ENCODE data around the gene BTBD19. TPM values are rescaled to one million over a fixed set of nuclear protein-coding genes. Genes with fewer than 3 reads are reported as not detected.
A peak's percentile ranks its signal among the peaks of the same experiment; 100 is the strongest.

BTBD19 gene
- total and polyA plus RNA-seq, 9 of the 15 experiments (the other 6 are each of a cell fraction or from before 2014, with no cell fraction given) = 0.22 to 2.0 (median 0.95) TPM

DNA sequence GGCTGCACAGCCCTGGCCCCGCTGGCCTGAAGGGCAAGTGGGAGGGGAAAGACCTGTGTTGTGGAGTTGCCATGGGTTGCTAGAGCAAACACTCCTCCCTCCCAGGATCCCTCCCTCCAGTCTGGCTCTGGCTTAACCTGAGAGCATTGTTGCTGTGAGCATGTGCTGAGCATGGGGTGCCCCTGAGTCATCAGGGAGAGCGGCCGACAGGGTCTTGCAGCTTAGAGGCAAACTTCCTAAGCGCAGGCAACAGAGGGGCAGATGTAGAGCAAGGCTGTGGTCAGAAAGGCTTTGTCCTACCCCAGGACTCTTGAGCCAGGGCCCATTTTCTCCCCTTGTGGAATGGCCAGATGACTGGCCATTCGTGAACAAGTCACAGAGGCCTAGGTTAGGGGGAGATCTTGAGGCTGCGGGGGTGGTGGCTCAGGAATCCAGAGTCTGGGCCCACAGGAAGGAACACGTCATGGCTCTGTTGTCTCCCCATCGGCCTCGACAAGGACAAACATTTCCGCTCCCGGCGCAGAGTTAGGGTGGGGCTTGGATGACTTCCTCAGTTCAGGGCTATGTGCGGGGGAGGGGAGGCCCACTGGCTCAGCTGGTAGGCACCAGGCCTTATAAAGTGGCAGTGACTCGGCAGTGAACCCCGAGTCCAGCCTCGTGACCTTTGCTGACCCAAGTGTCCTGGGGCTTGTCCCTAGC, 810 bp upstream of the BTBD19 start (continued):
- peak; percentile 87 for TF ChIP-seq JUND (IDR thresholded peaks at IDR 0.05; ENCODE audit: borderline replicate concordance, low read depth, low read length)
- peak; percentile 95; the same call in 2 of the 3 replicates for TF ChIP-seq JUND (tag; IDR thresholded peaks at IDR 0.05; ENCODE audit: borderline replicate concordance, low read depth, low read length)
- TF ChIP-seq ZNF695 (CRISPR knock-in tag; IDR thresholded peaks at IDR 0.05) = no peak; the same call in 1 of the 2 replicates
- TF ChIP-seq GATAD2A (IDR thresholded peaks at IDR 0.05) = peak; percentile 45
- peak; percentile 85 for TF ChIP-seq WHSC1 (IDR thresholded peaks at IDR 0.05; ENCODE audit: low read length)
- TF ChIP-seq TCFL5 (CRISPR knock-in tag; conservative IDR thresholded peaks at IDR 0.05) = no peak
- TF ChIP-seq CBX3 (IDR thresholded peaks at IDR 0.05; ENCODE audit: borderline replicate concordance in 1 of 2, low read length in 2 of 2) = peak in 1 of 2 experiments; percentile 55; a peak in 1 of 3 replicates
- TF ChIP-seq MAFG (tag; conservative IDR thresholded peaks at IDR 0.05) = peak; percentile 60; the same call in 1 of the 2 replicates
- TF ChIP-seq KLF13 (tag; IDR thresholded peaks at IDR 0.05; ENCODE audit: borderline replicate concordance, low read depth) = peak; percentile 94
- TF ChIP-seq ASH1L (IDR thresholded peaks at IDR 0.05; ENCODE audit: borderline replicate concordance, low read depth, partially characterized antibody) = peak; percentile 80
- peak; percentile 98 for TF ChIP-seq AFF4 (CRISPR knock-in tag; IDR thresholded peaks at IDR 0.05)
- 0 out of 2 replicates have a peak, but pooled peaks have one; percentile 52 for TF ChIP-seq HSF4 (CRISPR knock-in tag; IDR thresholded peaks at IDR 0.05; ENCODE audit: borderline replicate concordance)
- peak; percentile 16 to 72; a peak in 2 of 4 replicates for TF ChIP-seq RCOR1 (IDR thresholded peaks at IDR 0.05; ENCODE audit: borderline replicate concordance in 1 of 2, low read depth in 2 of 2, low read length in 2 of 2)
- TF ChIP-seq, protein P1, sequence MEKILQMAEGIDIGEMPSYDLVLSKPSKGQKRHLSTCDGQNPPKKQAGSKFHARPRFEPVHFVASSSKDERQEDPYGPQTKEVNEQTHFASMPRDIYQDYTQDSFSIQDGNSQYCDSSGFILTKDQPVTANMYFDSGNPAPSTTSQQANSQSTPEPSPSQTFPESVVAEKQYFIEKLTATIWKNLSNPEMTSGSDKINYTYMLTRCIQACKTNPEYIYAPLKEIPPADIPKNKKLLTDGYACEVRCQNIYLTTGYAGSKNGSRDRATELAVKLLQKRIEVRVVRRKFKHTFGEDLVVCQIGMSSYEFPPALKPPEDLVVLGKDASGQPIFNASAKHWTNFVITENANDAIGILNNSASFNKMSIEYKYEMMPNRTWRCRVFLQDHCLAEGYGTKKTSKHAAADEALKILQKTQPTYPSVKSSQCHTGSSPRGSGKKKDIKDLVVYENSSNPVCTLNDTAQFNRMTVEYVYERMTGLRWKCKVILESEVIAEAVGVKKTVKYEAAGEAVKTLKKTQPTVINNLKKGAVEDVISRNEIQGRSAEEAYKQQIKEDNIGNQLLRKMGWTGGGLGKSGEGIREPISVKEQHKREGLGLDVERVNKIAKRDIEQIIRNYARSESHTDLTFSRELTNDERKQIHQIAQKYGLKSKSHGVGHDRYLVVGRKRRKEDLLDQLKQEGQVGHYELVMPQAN (IDR thresholded peaks at IDR 0.05; ENCODE audit: borderline replicate concordance) = 0 out of 2 replicates have a peak, but pooled peaks have one; percentile 39
- TF ChIP-seq BDP1 (IDR thresholded peaks at IDR 0.05; ENCODE audit: insufficient read depth, insufficient read length) = no peak
- peak; percentile 53; the same call in 1 of the 2 replicates for TF ChIP-seq ELF4 (CRISPR knock-in tag; IDR thresholded peaks at IDR 0.05)
- peak; percentile 67 for TF ChIP-seq SETDB1 (IDR thresholded peaks at IDR 0.05; ENCODE audit: low read length)
- no peak for TF ChIP-seq TSC22D4 (tag; IDR thresholded peaks at IDR 0.05)
- TF ChIP-seq OTX1 (CRISPR knock-in tag; IDR thresholded peaks at IDR 0.05) = no peak; the same call in 1 of the 2 replicates
- TF ChIP-seq RFX1 (IDR thresholded peaks at IDR 0.05) = peak; percentile 96
- peak; percentile 5; the same call in 1 of the 2 replicates for TF ChIP-seq ZNF668 (CRISPR knock-in tag; IDR thresholded peaks at IDR 0.05)
- peak; percentile 90 for TF ChIP-seq GABPB1 (CRISPR knock-in tag; IDR thresholded peaks at IDR 0.05)
- TF ChIP-seq ZEB2 (IDR thresholded peaks at IDR 0.05) = no peak; the same call in 1 of the 2 replicates
- peak; percentile 89 for TF ChIP-seq NFRKB (IDR thresholded peaks at IDR 0.05; ENCODE audit: low read depth)
- TF ChIP-seq TRIM24 (IDR thresholded peaks at IDR 0.05) = peak in 1 of 2 experiments; percentile 72; a peak in 3 of 4 replicates

All from K562 (cell line).